Kidney epithelial cell (primary cell): ENCODE results near the gene CLDND2. TPM values are rescaled to one million over a fixed set of nuclear protein-coding genes. Genes with fewer than 3 reads are reported as not detected.

Experiments used
- DNase-seq: peaks from one replicate; pipeline ENCODE4 v3.0.0-alpha.2; 2010; ENCODE audit warnings: low read depth
- H3K27me3 ChIP-seq: 2 replicates; pipeline ENCODE4 v1.6.0; 2011; ENCODE audit warnings: low read length; ENCODE audit not compliant: control insufficient read depth, insufficient read depth
- H3K36me3 ChIP-seq: 2 replicates; pipeline ENCODE4 v1.5.1; 2011; ENCODE audit warnings: low read length; ENCODE audit not compliant: control insufficient read depth, insufficient read depth
- H3K4me3 ChIP-seq: 2 replicates; pipeline ENCODE4 v1.5.1; 2011; ENCODE audit warnings: low read depth, mild to moderate bottlenecking, control low read depth, low read length
- CTCF ChIP-seq: IDR thresholded peaks from 2 replicates; pipeline ENCODE4 v1.5.1; 2011; ENCODE audit warnings: mild to moderate bottlenecking, moderate library complexity, low read length, control low read depth, inconsistent platforms; ENCODE audit not compliant: insufficient read depth, poor library complexity, severe bottlenecking
- total RNA-seq: library from RNA; depleted of rRNA; stranded (reverse); fragments of >200 nt; gene quantifications from 2 replicates; pipeline ENCODE4 v1.2.3, GENCODE V29; 2015

The CLDND2 gene
- total RNA-seq, 1 donor from 2014 or later: not detected

DNA sequence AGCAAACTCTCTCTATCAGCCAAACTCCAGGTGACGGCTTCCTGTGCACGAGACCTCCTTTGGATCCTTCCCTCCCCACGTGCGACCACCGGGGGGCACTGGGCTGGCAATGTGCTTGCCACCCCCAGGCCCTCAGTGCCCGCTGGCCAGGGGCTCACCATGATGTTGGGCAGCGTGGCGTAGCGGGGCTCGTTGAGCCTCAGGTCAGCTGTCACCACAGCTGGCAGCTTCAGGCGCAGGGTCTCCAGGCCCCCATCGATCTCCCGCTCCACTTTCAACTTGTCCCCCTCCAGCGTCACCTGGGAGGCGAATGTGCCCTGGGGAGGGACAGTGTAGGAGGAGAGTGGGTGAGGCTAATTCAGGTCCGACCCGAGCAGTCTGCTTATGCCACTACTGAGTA lies 22.1 kb downstream of the CLDND2 start:
- DNase-seq: no peak
- H3K4me3 ChIP-seq: no peak overlapping the region
- H3K27me3 ChIP-seq: no peaks in the 10 kb centered on the region
- TF ChIP-seq CTCF: no peak
- H3K36me3 ChIP-seq: peaks cover under 1% of the 10 kb centered on the region

GRCh38 chr19:51345076-51345620 lies 23.7 kb downstream of the CLDND2 start:
- no peak for TF ChIP-seq CTCF

GRCh38 chr19:51342631-51343569 lies 25.9 kb downstream of the CLDND2 start:
- H3K27me3 ChIP-seq: peaks cover 14% of the 10 kb centered on the region
- no peaks in the 10 kb centered on the region for H3K36me3 ChIP-seq
- DNase-seq: no peak
- H3K4me3 ChIP-seq: no peak overlapping the region
- no peak for TF ChIP-seq CTCF

More at GRCh38 chr19:51345076-51345620, 23.7 kb downstream of the CLDND2 start:
- no peak for DNase-seq
- H3K27me3 ChIP-seq: peaks cover 12% of the 10 kb centered on the region
- H3K4me3 ChIP-seq: no peak overlapping the region
- no peaks in the 10 kb centered on the region for H3K36me3 ChIP-seq

GRCh38 chr19:51341976-51342580 lies 26.7 kb downstream of the CLDND2 start, which contains the start of gene VSIG10L:
Gene VSIG10L, minus strand, starts transcription at chr19:51342139. Its CDS starts 15 bp downstream, at chr19:51342124.
- no peak for TF ChIP-seq CTCF
- Histone ChIP-seq H3K36me3 (no peaks in the 10 kb centered on the region), H3K27me3 (peaks cover 14% of the 10 kb centered on the region), H3K4me3 (no peak within 1 kb of the TSS)
- DNase-seq: no peak

DNA sequence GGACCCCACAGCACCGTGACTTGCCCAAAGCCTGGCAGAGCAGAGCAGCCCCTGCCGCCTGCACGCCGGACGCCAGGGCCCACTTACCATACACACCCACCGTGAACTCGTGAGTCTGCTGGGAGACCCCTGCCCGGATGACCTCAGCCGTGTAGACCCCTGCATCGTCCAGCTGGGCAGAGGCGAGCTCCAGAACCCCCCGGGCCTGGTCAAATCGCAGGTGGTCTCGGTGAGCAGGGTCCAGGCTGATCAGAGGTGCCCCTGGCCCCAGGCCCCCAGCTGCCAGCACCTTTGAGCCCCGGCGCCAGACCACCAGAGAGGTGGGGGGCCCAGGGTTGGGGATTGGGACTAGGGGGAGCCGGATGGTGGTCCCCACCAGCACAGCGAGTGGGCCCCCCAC lies 27.7 kb downstream of the CLDND2 start:
- H3K27me3 ChIP-seq: peaks cover 14% of the 10 kb centered on the region
- TF ChIP-seq CTCF: no peak
- H3K4me3 ChIP-seq: no peak overlapping the region

More for the DNA sequence above, 27.7 kb downstream of the CLDND2 start:
- DNase-seq: no peak
- H3K36me3 ChIP-seq: no peaks in the 10 kb centered on the region
